ENCODE results near the gene MPPED1. TPM values are rescaled to one million over a fixed set of nuclear protein-coding genes. Genes with fewer than 3 reads are reported as not detected.

Gene MPPED1
- total RNA-seq, 1 experiment from 2014 or later = 0.28 TPM

DNA sequence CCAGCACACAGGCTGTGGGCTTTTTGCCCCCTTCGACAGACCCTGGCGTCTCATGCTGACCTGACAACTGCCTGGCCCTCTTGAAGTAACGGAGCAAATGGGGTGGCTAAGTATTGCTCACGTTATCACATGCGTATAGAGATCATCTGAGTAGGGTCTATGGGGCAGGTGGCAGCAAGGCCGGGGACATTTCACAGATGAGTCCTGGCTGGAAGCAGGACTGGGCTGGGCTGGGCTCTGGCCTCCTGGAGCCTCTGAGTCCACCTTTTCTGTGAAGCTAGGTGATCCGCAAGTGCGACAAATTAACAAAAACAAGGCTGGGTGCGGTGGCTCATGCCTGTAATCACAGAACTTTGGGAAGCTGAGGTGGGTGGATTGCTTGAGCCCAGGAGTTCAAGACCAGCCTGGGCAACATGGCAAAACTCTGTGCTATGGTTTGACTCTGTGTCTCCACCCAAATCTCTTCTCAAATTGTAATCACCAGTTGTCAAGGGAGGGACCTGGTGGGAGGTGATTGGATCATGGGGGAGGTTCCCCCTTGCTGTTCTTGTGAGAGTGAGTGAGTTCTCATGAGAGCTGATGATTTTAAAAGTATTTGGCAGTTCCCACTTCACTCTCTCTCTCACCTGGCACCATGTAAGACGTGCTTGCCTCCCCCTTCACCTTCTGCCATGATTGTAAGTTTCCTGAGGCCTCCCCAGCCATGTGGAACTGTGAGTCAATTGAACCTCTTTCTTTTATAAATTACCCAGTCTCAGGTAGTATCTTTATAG lies 122.0 kb downstream of the MPPED1 start:
- no peak overlapping the region for H4K5ac ChIP-seq (ENCODE audit: insufficient read length, low read depth, low read length)
- H2BK20ac ChIP-seq (ENCODE audit: low read depth, low read length, poor library complexity, severe bottlenecking) = no peak overlapping the region
- no peak overlapping the region; a peak in 1 of 7 replicates for H3K27ac Mint-ChIP-seq
- H3K79me2 ChIP-seq (ENCODE audit: insufficient read depth, low read length) = no peaks in the 10 kb centered on the region
- no peak overlapping the region for H2BK120ac ChIP-seq (ENCODE audit: low read depth, low read length, poor library complexity, severe bottlenecking)
- H3K18ac ChIP-seq (ENCODE audit: insufficient read length, low read depth, low read length) = no peak overlapping the region
- H3K56ac ChIP-seq (ENCODE audit: insufficient read length, low read depth, low read length) = no peak overlapping the region
- H2BK15ac ChIP-seq (ENCODE audit: low read depth, low read length) = no peak overlapping the region
- H3K9me3 Mint-ChIP-seq = peaks cover 11 to 17% of the 10 kb centered on the region in 2 experiments
- no peak overlapping the region for H3K23ac ChIP-seq (ENCODE audit: insufficient read length, low read depth, low read length)
- no peak overlapping the region for H3K4me2 ChIP-seq (ENCODE audit: insufficient read depth, insufficient read length, low read length)
- no peak overlapping the region for H2AFZ ChIP-seq (ENCODE audit: low read length)
- no peak overlapping the region for H3T11ph ChIP-seq (ENCODE audit: low read length)
- TF ChIP-seq, protein P1, sequence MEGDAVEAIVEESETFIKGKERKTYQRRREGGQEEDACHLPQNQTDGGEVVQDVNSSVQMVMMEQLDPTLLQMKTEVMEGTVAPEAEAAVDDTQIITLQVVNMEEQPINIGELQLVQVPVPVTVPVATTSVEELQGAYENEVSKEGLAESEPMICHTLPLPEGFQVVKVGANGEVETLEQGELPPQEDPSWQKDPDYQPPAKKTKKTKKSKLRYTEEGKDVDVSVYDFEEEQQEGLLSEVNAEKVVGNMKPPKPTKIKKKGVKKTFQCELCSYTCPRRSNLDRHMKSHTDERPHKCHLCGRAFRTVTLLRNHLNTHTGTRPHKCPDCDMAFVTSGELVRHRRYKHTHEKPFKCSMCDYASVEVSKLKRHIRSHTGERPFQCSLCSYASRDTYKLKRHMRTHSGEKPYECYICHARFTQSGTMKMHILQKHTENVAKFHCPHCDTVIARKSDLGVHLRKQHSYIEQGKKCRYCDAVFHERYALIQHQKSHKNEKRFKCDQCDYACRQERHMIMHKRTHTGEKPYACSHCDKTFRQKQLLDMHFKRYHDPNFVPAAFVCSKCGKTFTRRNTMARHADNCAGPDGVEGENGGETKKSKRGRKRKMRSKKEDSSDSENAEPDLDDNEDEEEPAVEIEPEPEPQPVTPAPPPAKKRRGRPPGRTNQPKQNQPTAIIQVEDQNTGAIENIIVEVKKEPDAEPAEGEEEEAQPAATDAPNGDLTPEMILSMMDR (conservative IDR thresholded peaks at IDR 0.05) = no peak
- peaks cover 5 to 11% (median 8%) of the 10 kb centered on the region in 3 experiments; a peak in 5 of 7 replicates for H3K36me3 Mint-ChIP-seq (ENCODE audit: insufficient read depth in 1 of 3, low read depth in 3 of 3)
- H3K4me1 ChIP-seq (ENCODE audit: insufficient read depth, low read length) = no peaks in the 10 kb centered on the region
- no peak overlapping the region for H2AK5ac ChIP-seq (ENCODE audit: insufficient read length, low read length)
- H3K27ac ChIP-seq (ENCODE audit: insufficient read length, low read depth, low read length) = no peak overlapping the region
- H3K4ac ChIP-seq (ENCODE audit: low read depth, low read length) = no peak overlapping the region
- peaks cover 0 to 9% of the 10 kb centered on the region in 2 experiments; a peak in 2 of 4 replicates for H3K4me1 Mint-ChIP-seq
- H3K14ac ChIP-seq (ENCODE audit: insufficient read depth, low read length) = no peak overlapping the region
- H3K79me1 ChIP-seq (ENCODE audit: insufficient read depth, low read depth, low read length, poor library complexity, severe bottlenecking) = no peaks in the 10 kb centered on the region
- H3K27me3 Mint-ChIP-seq (ENCODE audit: low read depth) = peaks cover 13% of the 10 kb centered on the region
- H2BK12ac ChIP-seq (ENCODE audit: insufficient read length, low read depth, low read length) = no peak overlapping the region
- H2BK5ac ChIP-seq (ENCODE audit: insufficient read length, low read length) = no peak overlapping the region
- H3K27me3 ChIP-seq (ENCODE audit: insufficient read depth, low read length) = no peaks in the 10 kb centered on the region
- no peak overlapping the region for H4K8ac ChIP-seq (replicated peaks; ENCODE audit: insufficient read length, low read depth, low read length)
- H4K91ac ChIP-seq (ENCODE audit: insufficient read length, low read depth, low read length) = no peak overlapping the region
- no peak overlapping the region for H3K4me3 Mint-ChIP-seq
- no peaks in the 10 kb centered on the region for H3K23me2 ChIP-seq (ENCODE audit: insufficient read length, low read depth, low read length, poor library complexity, severe bottlenecking)
- H4K20me1 ChIP-seq (ENCODE audit: control insufficient read depth, insufficient read depth, insufficient read length) = no peaks in the 10 kb centered on the region
- no peak for DNase-seq
- no peaks in the 10 kb centered on the region for H3K9me3 ChIP-seq (ENCODE audit: control insufficient read depth, low read depth, low read length)
- H3K9ac ChIP-seq (ENCODE audit: extremely low read depth, insufficient read length, low read length) = no peak overlapping the region
- WGBS (ENCODE audit: extremely low coverage, insufficient read length, low lambda C conversion rate) = no CpG with 5 or more reads among the region's 10 CpGs

Measured in H9 (cell line).